Keratinocyte (primary cell): ENCODE data around the gene DISP1. TPM values are rescaled to one million over a fixed set of nuclear protein-coding genes. Genes with fewer than 3 reads are reported as not detected.

Experiments
- DNase-seq: peaks from one replicate; pipeline ENCODE4 v3.0.0-alpha.2; 2011; ENCODE audit warnings: low read depth, missing footprints, low spot score
- FAIRE-seq: peaks from 2 replicates; lab custom pipeline; 2011; peaks lifted over from hg19 to GRCh38; lab: Jason Lieb, UNC
- H2AFZ ChIP-seq: 2 replicates; pipeline ENCODE4 v1.6.0; 2012; ENCODE audit warnings: low read length, control low read depth, inconsistent platforms; ENCODE audit not compliant: control insufficient read depth
- H3K27ac ChIP-seq: 2 replicates; pipeline ENCODE4 v1.5.1; 2011; ENCODE audit warnings: low read length; ENCODE audit not compliant: control insufficient read depth, insufficient read depth
- H3K27me3 ChIP-seq: 3 replicates; pipeline ENCODE4 v1.6.0; 2011; ENCODE audit warnings: low read length; ENCODE audit not compliant: control insufficient read depth, insufficient read depth; ENCODE audit errors: extremely low read depth
- H3K36me3 ChIP-seq, 2 experiments: 2 replicates in 1 of 2; 3 replicates in 1 of 2; pipeline ENCODE4 v1.5.1; 2011; ENCODE audit warnings: low read length in 2 of 2, mild to moderate bottlenecking in 1 of 2; ENCODE audit not compliant: control insufficient read depth in 2 of 2, insufficient read depth in 2 of 2; ENCODE audit errors: extremely low read depth in 1 of 2
- H3K4me1 ChIP-seq: 3 replicates; pipeline ENCODE4 v1.5.1; 2011; ENCODE audit warnings: low read length; ENCODE audit not compliant: control insufficient read depth, insufficient read depth; ENCODE audit errors: extremely low read depth
- H3K4me2 ChIP-seq: 3 replicates; pipeline ENCODE4 v1.6.0; 2011; ENCODE audit warnings: low read depth, low read length; ENCODE audit not compliant: control insufficient read depth, insufficient read depth; ENCODE audit errors: extremely low read depth
- H3K4me3 ChIP-seq, 3 experiments: fragments of 200-600 bp in 1 of 3; sonication (generic) in 1 of 3; 2 replicates in 2 of 3; 3 replicates in 1 of 3; pipeline ENCODE4 v1.5.1; 2011 to 2016; ENCODE audit warnings: low read length in 3 of 3, mild to moderate bottlenecking in 3 of 3, control low read depth in 2 of 3, inconsistent platforms in 1 of 3, low read depth in 1 of 3, mixed read lengths in 1 of 3, mixed run types in 1 of 3, moderate library complexity in 1 of 3; ENCODE audit not compliant: control insufficient read depth in 2 of 3, insufficient read depth in 2 of 3; ENCODE audit errors: extremely low read depth in 1 of 3
- H3K79me2 ChIP-seq: 2 replicates; pipeline ENCODE4 v1.6.0; 2012; ENCODE audit warnings: low read length; ENCODE audit not compliant: control insufficient read depth, insufficient read depth
- H3K9ac ChIP-seq: 3 replicates; pipeline ENCODE4 v1.6.0; 2011; ENCODE audit warnings: low read length; ENCODE audit not compliant: control insufficient read depth, insufficient read depth; ENCODE audit errors: extremely low read depth
- H3K9me1 ChIP-seq: 3 replicates; pipeline ENCODE4 v1.6.0; 2011; ENCODE audit warnings: low read length; ENCODE audit not compliant: control insufficient read depth, insufficient read depth; ENCODE audit errors: extremely low read depth
- H3K9me3 ChIP-seq: 2 replicates; pipeline ENCODE4 v1.5.1; 2012; ENCODE audit warnings: low read depth, low read length; ENCODE audit not compliant: control insufficient read depth
- H4K20me1 ChIP-seq: 3 replicates; pipeline ENCODE4 v1.6.0; 2011; ENCODE audit warnings: low read length; ENCODE audit not compliant: control insufficient read depth, insufficient read depth; ENCODE audit errors: extremely low read depth
- CTCF ChIP-seq, 3 experiments: IDR thresholded peaks in 1 of 3; conservative IDR thresholded peaks in 1 of 3; optimal IDR thresholded peaks in 1 of 3; 2 replicates in 2 of 3; 3 replicates in 1 of 3; pipeline versions ENCODE3 to v1.5.1; 2011; ENCODE audit warnings: low read length in 3 of 3, mild to moderate bottlenecking in 3 of 3, moderate library complexity in 2 of 3, control low read depth in 1 of 3, inconsistent platforms in 1 of 3; ENCODE audit not compliant: insufficient read depth in 2 of 3; ENCODE audit errors: extremely low read depth in 1 of 3
- EZH2 ChIP-seq: IDR thresholded peaks from one replicate; pipeline ENCODE4 v1.6.1; 2012; ENCODE audit warnings: inconsistent platforms, mild to moderate bottlenecking, low read length, moderate library complexity
- dilution Hi-C: fragments of 300-500 bp; cut with MboI; formaldehyde crosslinking; loops from one replicate; pipeline ENCODE4 v1.7.0; 2020; ENCODE audit warnings: low sequenced_read_pairs; ENCODE audit not compliant: extremely low pct_ligation_motif_present
- polyA plus RNA-seq, 5 experiments: library from polyadenylated mRNA; depleted of rRNA in 3 of 5; stranded (reverse) in 3 of 5; stranded (forward) in 1 of 5; unstranded in 1 of 5; fragments of >200 nt; gene quantifications; 1 replicate in 1 of 5; 2 replicates in 3 of 5; 3 replicates in 1 of 5; pipeline versions ENCODE4 v1.2.1 to v1.2.3, GENCODE V29; 2011 to 2012; ENCODE audit warnings: missing spikeins in 2 of 5, low read depth in 1 of 5, low replicate concordance in 1 of 5

Gene DISP1
- polyA plus RNA-seq, 1 donor (not counting 4 experiments of a cell fraction or from before 2014, with no cell fraction given), result 1.3 TPM

GRCh38 chr1:222784916-222785315 is 29.9 kb upstream of the DISP1 start:
- TF ChIP-seq CTCF (optimal IDR thresholded peaks at IDR 0.05 in 1 of 3, IDR thresholded peaks at IDR 0.05 in 1 of 3, conservative IDR thresholded peaks at IDR 0.05 in 1 of 3; ENCODE audit: extremely low read depth in 1 of 3, insufficient read depth in 2 of 3, low read length in 3 of 3), result no peak
- no peak for TF ChIP-seq EZH2
- Histone ChIP-seq H3K27ac (no peak overlapping the region), H2AFZ (no peak overlapping the region), H4K20me1 (no peaks in the 10 kb centered on the region), H3K4me3 (no peak overlapping the region), H3K79me2 (no peaks in the 10 kb centered on the region), H3K27me3 (peaks cover 5% of the 10 kb centered on the region), H3K4me2 (no peak overlapping the region), H3K4me1 (peaks cover 6% of the 10 kb centered on the region), H3K9me1 (no peaks in the 10 kb centered on the region), H3K9ac (no peak overlapping the region), H3K36me3 (no peaks in the 10 kb centered on the region), H3K9me3 (no peaks in the 10 kb centered on the region)
- DNase-seq (no peak), FAIRE-seq (peak; percentile 43)
- dilution Hi-C loops, result loop anchor here (25.0 kb wide), 1 partner anchor 302 kb away; no protein-coding TSS in a partner anchor

GRCh38 chr1:222785529-222785928 is 29.3 kb upstream of the DISP1 start:
- dilution Hi-C loops, result loop anchor here (25.0 kb wide), 1 partner anchor 302 kb away; no protein-coding TSS in a partner anchor
- H4K20me1 ChIP-seq, result no peaks in the 10 kb centered on the region
- DNase-seq (no peak), FAIRE-seq (no peak)
- H3K27ac ChIP-seq, result no peak overlapping the region
- no peak overlapping the region for H3K9ac ChIP-seq
- no peaks in the 10 kb centered on the region for H3K36me3 ChIP-seq
- H3K4me2 ChIP-seq, result no peak overlapping the region
- H3K9me3 ChIP-seq, result no peaks in the 10 kb centered on the region
- H3K4me3 ChIP-seq, result no peak overlapping the region
- H3K4me1 ChIP-seq, result peaks cover 6% of the 10 kb centered on the region
- H3K79me2 ChIP-seq, result no peaks in the 10 kb centered on the region
- peaks cover 5% of the 10 kb centered on the region for H3K27me3 ChIP-seq
- no peak overlapping the region for H2AFZ ChIP-seq
- H3K9me1 ChIP-seq, result no peaks in the 10 kb centered on the region
- TF ChIP-seq EZH2 (no peak), CTCF (optimal IDR thresholded peaks at IDR 0.05 in 1 of 3, IDR thresholded peaks at IDR 0.05 in 1 of 3, conservative IDR thresholded peaks at IDR 0.05 in 1 of 3; ENCODE audit: extremely low read depth in 1 of 3, insufficient read depth in 2 of 3, low read length in 3 of 3) (no peak)
